ENCODE results near the gene MAML3. TPM values are rescaled to one million over a fixed set of nuclear protein-coding genes. Genes with fewer than 3 reads are reported as not detected.
A peak's percentile ranks its signal among the peaks of the same experiment; 100 is the strongest.

MAML3 gene
- polyA plus RNA-seq, 4 donors: 13.5 to 17.9 (median 16.5) TPM

- no peak for DNase-seq (ENCODE audit: low read depth in 4 of 4, low spot score in 3 of 4)
These were observed 328.4 kb downstream of the MAML3 start for GRCh38 chr4:139825523-139826014.

GRCh38 chr4:139824882-139825522 is 329.0 kb downstream of the MAML3 start:
- DNase-seq (ENCODE audit: low read depth in 4 of 4, low spot score in 3 of 4): no peak

- no peak for DNase-seq (ENCODE audit: low read depth in 4 of 4, low spot score in 3 of 4)
These were observed 330.2 kb downstream of the MAML3 start for GRCh38 chr4:139823746-139824145.

GRCh38 chr4:139823345-139823744 is 330.6 kb downstream of the MAML3 start:
- DNase-seq (ENCODE audit: low read depth in 4 of 4, low spot score in 3 of 4): no peak

GRCh38 chr4:139822391-139822790 is 331.6 kb downstream of the MAML3 start:
- DNase-seq (ENCODE audit: low read depth in 4 of 4, low spot score in 3 of 4): no peak

- no peak for DNase-seq (ENCODE audit: low read depth in 4 of 4, low spot score in 3 of 4)
These were observed 334.9 kb downstream of the MAML3 start for GRCh38 chr4:139819082-139819481.

- no peak for DNase-seq (ENCODE audit: low read depth in 4 of 4, low spot score in 3 of 4)
These were observed 336.1 kb downstream of the MAML3 start for GRCh38 chr4:139817657-139818452.

- DNase-seq (ENCODE audit: low read depth in 4 of 4, low spot score in 3 of 4): no peak
These were observed 337.1 kb downstream of the MAML3 start for GRCh38 chr4:139816856-139817255.

- peak in 1 of 4 donors; percentile 52 for DNase-seq (ENCODE audit: low read depth in 4 of 4, low spot score in 3 of 4)
These were observed 338.0 kb downstream of the MAML3 start for GRCh38 chr4:139815778-139816601.

- no peak for DNase-seq (ENCODE audit: low read depth in 4 of 4, low spot score in 3 of 4)
These were observed 339.5 kb downstream of the MAML3 start for GRCh38 chr4:139814323-139815015.

GRCh38 chr4:139813881-139814280 is 340.1 kb downstream of the MAML3 start:
- no peak for DNase-seq (ENCODE audit: low read depth in 4 of 4, low spot score in 3 of 4)

- DNase-seq (ENCODE audit: low read depth in 4 of 4, low spot score in 3 of 4): no peak
These were observed 343.3 kb downstream of the MAML3 start for GRCh38 chr4:139810710-139811109.

GRCh38 chr4:139809757-139810140 is 344.2 kb downstream of the MAML3 start:
- no peak for DNase-seq (ENCODE audit: low read depth in 4 of 4, low spot score in 3 of 4)

GRCh38 chr4:139808808-139809756 is 344.9 kb downstream of the MAML3 start:
- DNase-seq (ENCODE audit: low read depth in 4 of 4, low spot score in 3 of 4): peak; percentile 72 to 85 (median 74)

GRCh38 chr4:139808381-139808807 is 345.6 kb downstream of the MAML3 start:
- DNase-seq (ENCODE audit: low read depth in 4 of 4, low spot score in 3 of 4): no peak

GRCh38 chr4:139807483-139807882 is 346.5 kb downstream of the MAML3 start:
- no peak for DNase-seq (ENCODE audit: low read depth in 4 of 4, low spot score in 3 of 4)

GRCh38 chr4:139806929-139807328 is 347.1 kb downstream of the MAML3 start:
- no peak for DNase-seq (ENCODE audit: low read depth in 4 of 4, low spot score in 3 of 4)

GRCh38 chr4:139802931-139803330 is 351.1 kb downstream of the MAML3 start:
- DNase-seq (ENCODE audit: low read depth in 4 of 4, low spot score in 3 of 4): no peak

- no peak for DNase-seq (ENCODE audit: low read depth in 4 of 4, low spot score in 3 of 4)
These were observed 351.5 kb downstream of the MAML3 start for GRCh38 chr4:139802488-139802887.

All from left renal pelvis (tissue), 4 donors.